NCI-H748 (cell line): ENCODE data around the gene N4BP2L2.

Experiments
- DNase-seq: peaks from one replicate; lab custom pipeline; 2025; ENCODE audit not compliant: unreplicated experiment; lab: John Stamatoyannopoulos, UW

The N4BP2L2 gene

GRCh38 chr13:32383836-32384618 is 154.6 kb downstream of the N4BP2L2 start:
- DNase-seq, result no peak
